GM23338 (cell line): ENCODE measurements around the gene RXFP4. TPM values are rescaled to one million over a fixed set of nuclear protein-coding genes. Genes with fewer than 3 reads are reported as not detected.

Experiments used
- ATAC-seq: fragments of 200-7000 bp; cut with Tn5 transposase; 3 replicates; pipeline ENCODE4 v1.9.1; 2020
- DNase-seq: peaks from one replicate; pipeline ENCODE4 v3.0.0-alpha.2; 2015; ENCODE audit warnings: low spot score
- H2AFZ ChIP-seq: fragments of 200-600 bp; sonication (generic); 2 replicates; pipeline ENCODE4 v1.8.0; 2016; ENCODE audit warnings: antibody characterized with exemption, mild to moderate bottlenecking, moderate library complexity
- H3F3A ChIP-seq: fragments of 200-600 bp; sonication (generic); replicated peaks from 2 replicates; pipeline ENCODE4 v1.8.0; 2017; ENCODE audit warnings: antibody characterized with exemption, mixed run types, low read depth
- H3K27ac ChIP-seq: fragments of 200-600 bp; sonication (generic); 2 replicates; pipeline ENCODE4 v1.6.1; 2016; ENCODE audit warnings: low read depth
- H3K27me3 ChIP-seq: fragments of 200-600 bp; sonication (generic); 2 replicates; pipeline ENCODE4 v1.8.0; 2016; ENCODE audit warnings: mild to moderate bottlenecking, mixed run types, moderate library complexity; ENCODE audit not compliant: insufficient read depth
- H3K36me3 ChIP-seq: fragments of 200-600 bp; sonication (generic); 2 replicates; pipeline ENCODE4 v1.8.0; 2016; ENCODE audit warnings: mild to moderate bottlenecking; ENCODE audit not compliant: insufficient read depth
- H3K4me1 ChIP-seq: fragments of 200-600 bp; sonication (generic); 2 replicates; pipeline ENCODE4 v1.8.0; 2016; ENCODE audit warnings: mild to moderate bottlenecking, moderate library complexity; ENCODE audit not compliant: insufficient read depth
- H3K4me2 ChIP-seq: fragments of 200-600 bp; sonication (generic); 2 replicates; pipeline ENCODE4 v1.7.1; 2017; ENCODE audit warnings: mixed run types
- H3K4me3 ChIP-seq: fragments of 200-600 bp; sonication (generic); 2 replicates; pipeline ENCODE4 v1.6.1; 2016; ENCODE audit warnings: mixed run types
- H3K79me2 ChIP-seq: fragments of 200-600 bp; sonication (generic); replicated peaks from 2 replicates; pipeline ENCODE4 v1.8.0; 2017; ENCODE audit warnings: mild to moderate bottlenecking; ENCODE audit not compliant: insufficient read depth
- H3K9me2 ChIP-seq: fragments of 200-600 bp; sonication (generic); 2 replicates; pipeline ENCODE4 v1.8.0; 2017; ENCODE audit not compliant: insufficient read depth
- H4K20me1 ChIP-seq: fragments of 200-600 bp; sonication (generic); replicated peaks from 2 replicates; pipeline ENCODE4 v1.8.0; 2017; ENCODE audit warnings: mild to moderate bottlenecking; ENCODE audit not compliant: insufficient read depth
- H3K27ac Mint-ChIP-seq: 2 replicates; pipeline ENCODE4 v1.8.0; 2020; ENCODE audit warnings: inconsistent platforms, mild to moderate bottlenecking, moderate library complexity, mixed read lengths
- H3K27me3 Mint-ChIP-seq: 3 replicates; pipeline ENCODE4 v1.8.0; 2022; ENCODE audit warnings: low read depth, mild to moderate bottlenecking, moderate library complexity, mixed read lengths, inconsistent platforms; ENCODE audit not compliant: insufficient read depth, poor library complexity
- H3K36me3 Mint-ChIP-seq: 3 replicates; pipeline ENCODE4 v1.8.0; 2021; ENCODE audit warnings: low read depth, mild to moderate bottlenecking, inconsistent platforms, moderate library complexity, mixed read lengths
- H3K4me1 Mint-ChIP-seq: 3 replicates; pipeline ENCODE4 v1.8.0; 2020; ENCODE audit warnings: mild to moderate bottlenecking, inconsistent platforms, mixed read lengths
- H3K4me3 Mint-ChIP-seq: 3 replicates; pipeline ENCODE4 v1.8.0; 2021; ENCODE audit warnings: moderate library complexity, mild to moderate bottlenecking, inconsistent platforms, mixed read lengths
- H3K9me3 Mint-ChIP-seq: 3 replicates; pipeline ENCODE4 v1.8.0; 2020; ENCODE audit warnings: moderate library complexity, mild to moderate bottlenecking, inconsistent platforms, mixed read lengths
- JUNB ChIP-seq: IDR thresholded peaks from one replicate; pipeline ENCODE4 v1.6.1; 2016; ENCODE audit warnings: antibody characterized with exemption; ENCODE audit not compliant: unreplicated experiment
- NANOG ChIP-seq: IDR thresholded peaks from 2 replicates; pipeline ENCODE4 v1.6.1; 2016; ENCODE audit warnings: antibody characterized with exemption, borderline replicate concordance
- POLR2AphosphoS5 ChIP-seq: IDR thresholded peaks from 2 replicates; pipeline ENCODE4 v1.6.1; 2016; ENCODE audit warnings: antibody characterized with exemption, low read depth
- ZNF114 ChIP-seq: fragments of 250-450 bp; sonication (Bioruptor Pico); IDR thresholded peaks from 2 replicates; pipeline ENCODE4 v1.5.0; 2020; ENCODE audit warnings: mild to moderate bottlenecking, moderate library complexity
- polyA plus RNA-seq: library from polyadenylated mRNA; unstranded; fragments of >200 nt; fragmentation: Nextera tagmentation; extraction: Ambion mirVana; gene quantifications from 2 replicates; pipeline ENCODE4 v1.2.1, GENCODE V29; 2016
- total RNA-seq: library from RNA; depleted of rRNA; stranded (reverse); fragments of >200 nt; shearing (Covaris generic); gene quantifications from 2 replicates; pipeline ENCODE4 v1.2.3, GENCODE V29; 2014
- TF ChIP-seq, protein P1 (sequence below): IDR thresholded peaks from 2 replicates; pipeline ENCODE4 v1.6.1; 2016; ENCODE audit warnings: antibody characterized with exemption
- TF ChIP-seq, protein P2 (sequence below), 2 experiments: fragments of 200-600 bp in 1 of 2; sonication (generic) in 1 of 2; conservative IDR thresholded peaks; 2 replicates each; pipeline versions ENCODE4 v1.5.1 to v1.6.1; 2016 to 2017; ENCODE audit warnings: antibody characterized with exemption in 2 of 2, low read depth in 2 of 2, mild to moderate bottlenecking in 2 of 2, moderate library complexity in 1 of 2
- TF ChIP-seq, protein P3 (sequence below): fragments of 250-450 bp; sonication (Bioruptor Pico); IDR thresholded peaks from 2 replicates; pipeline ENCODE4 v1.5.0; 2020; ENCODE audit warnings: mild to moderate bottlenecking, moderate library complexity

Gene RXFP4
- total and polyA plus RNA-seq, 2 experiments from 2014 or later, result not detected

DNA sequence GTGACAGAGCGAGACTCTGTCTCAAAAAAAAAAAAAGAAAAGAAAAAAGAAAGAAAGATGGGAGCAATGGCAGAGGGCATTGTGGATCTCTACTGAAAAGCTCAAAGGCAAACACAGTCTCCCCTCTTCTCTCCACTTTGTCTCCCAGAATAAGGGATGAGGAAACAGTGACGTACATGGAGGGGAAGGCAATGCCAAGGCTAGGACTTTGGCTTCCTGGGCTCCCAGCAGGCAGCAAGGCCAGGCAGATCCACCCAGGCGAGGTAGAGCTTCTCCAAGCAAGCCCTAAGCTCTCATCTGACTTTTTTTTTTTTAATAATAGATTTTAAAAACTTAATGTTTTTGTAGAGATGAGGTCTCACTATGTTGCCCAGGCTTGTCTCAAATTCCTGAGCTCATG is 32.3 kb downstream of the RXFP4 start:
- no peak for ATAC-seq
- Histone ChIP-seq H3K27ac (no peak overlapping the region), H2AFZ (no peak overlapping the region), H3K79me2 (peaks cover 90% of the 10 kb centered on the region), H3K36me3 (no peaks in the 10 kb centered on the region), H3F3A (0 out of 2 replicates have a peak, but pooled peaks cover 11% of the 10 kb centered on the region), H3K9me2 (no peaks in the 10 kb centered on the region), H3K4me2 (no peak overlapping the region), H3K4me1 (peaks cover 65% of the 10 kb centered on the region), H4K20me1 (peaks cover 61% of the 10 kb centered on the region), H3K27me3 (no peaks in the 10 kb centered on the region), H3K4me3 (no peak overlapping the region)
- H3K4me3 Mint-ChIP-seq, result no peak overlapping the region
- no peaks in the 10 kb centered on the region for H3K9me3 Mint-ChIP-seq
- H3K4me1 Mint-ChIP-seq, result peaks cover 76% of the 10 kb centered on the region
- TF ChIP-seq, protein P1, sequence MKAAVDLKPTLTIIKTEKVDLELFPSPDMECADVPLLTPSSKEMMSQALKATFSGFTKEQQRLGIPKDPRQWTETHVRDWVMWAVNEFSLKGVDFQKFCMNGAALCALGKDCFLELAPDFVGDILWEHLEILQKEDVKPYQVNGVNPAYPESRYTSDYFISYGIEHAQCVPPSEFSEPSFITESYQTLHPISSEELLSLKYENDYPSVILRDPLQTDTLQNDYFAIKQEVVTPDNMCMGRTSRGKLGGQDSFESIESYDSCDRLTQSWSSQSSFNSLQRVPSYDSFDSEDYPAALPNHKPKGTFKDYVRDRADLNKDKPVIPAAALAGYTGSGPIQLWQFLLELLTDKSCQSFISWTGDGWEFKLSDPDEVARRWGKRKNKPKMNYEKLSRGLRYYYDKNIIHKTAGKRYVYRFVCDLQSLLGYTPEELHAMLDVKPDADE, result no peak
- TF ChIP-seq ZNF114 (CRISPR knock-in tag) (no peak), POLR2AphosphoS5 (no peak), JUNB (no peak), NANOG (no peak)
- TF ChIP-seq, protein P2, sequence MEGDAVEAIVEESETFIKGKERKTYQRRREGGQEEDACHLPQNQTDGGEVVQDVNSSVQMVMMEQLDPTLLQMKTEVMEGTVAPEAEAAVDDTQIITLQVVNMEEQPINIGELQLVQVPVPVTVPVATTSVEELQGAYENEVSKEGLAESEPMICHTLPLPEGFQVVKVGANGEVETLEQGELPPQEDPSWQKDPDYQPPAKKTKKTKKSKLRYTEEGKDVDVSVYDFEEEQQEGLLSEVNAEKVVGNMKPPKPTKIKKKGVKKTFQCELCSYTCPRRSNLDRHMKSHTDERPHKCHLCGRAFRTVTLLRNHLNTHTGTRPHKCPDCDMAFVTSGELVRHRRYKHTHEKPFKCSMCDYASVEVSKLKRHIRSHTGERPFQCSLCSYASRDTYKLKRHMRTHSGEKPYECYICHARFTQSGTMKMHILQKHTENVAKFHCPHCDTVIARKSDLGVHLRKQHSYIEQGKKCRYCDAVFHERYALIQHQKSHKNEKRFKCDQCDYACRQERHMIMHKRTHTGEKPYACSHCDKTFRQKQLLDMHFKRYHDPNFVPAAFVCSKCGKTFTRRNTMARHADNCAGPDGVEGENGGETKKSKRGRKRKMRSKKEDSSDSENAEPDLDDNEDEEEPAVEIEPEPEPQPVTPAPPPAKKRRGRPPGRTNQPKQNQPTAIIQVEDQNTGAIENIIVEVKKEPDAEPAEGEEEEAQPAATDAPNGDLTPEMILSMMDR (conservative IDR thresholded peaks at IDR 0.05; ENCODE audit: low read depth in 2 of 2), result no peak
- TF ChIP-seq, protein P3, sequence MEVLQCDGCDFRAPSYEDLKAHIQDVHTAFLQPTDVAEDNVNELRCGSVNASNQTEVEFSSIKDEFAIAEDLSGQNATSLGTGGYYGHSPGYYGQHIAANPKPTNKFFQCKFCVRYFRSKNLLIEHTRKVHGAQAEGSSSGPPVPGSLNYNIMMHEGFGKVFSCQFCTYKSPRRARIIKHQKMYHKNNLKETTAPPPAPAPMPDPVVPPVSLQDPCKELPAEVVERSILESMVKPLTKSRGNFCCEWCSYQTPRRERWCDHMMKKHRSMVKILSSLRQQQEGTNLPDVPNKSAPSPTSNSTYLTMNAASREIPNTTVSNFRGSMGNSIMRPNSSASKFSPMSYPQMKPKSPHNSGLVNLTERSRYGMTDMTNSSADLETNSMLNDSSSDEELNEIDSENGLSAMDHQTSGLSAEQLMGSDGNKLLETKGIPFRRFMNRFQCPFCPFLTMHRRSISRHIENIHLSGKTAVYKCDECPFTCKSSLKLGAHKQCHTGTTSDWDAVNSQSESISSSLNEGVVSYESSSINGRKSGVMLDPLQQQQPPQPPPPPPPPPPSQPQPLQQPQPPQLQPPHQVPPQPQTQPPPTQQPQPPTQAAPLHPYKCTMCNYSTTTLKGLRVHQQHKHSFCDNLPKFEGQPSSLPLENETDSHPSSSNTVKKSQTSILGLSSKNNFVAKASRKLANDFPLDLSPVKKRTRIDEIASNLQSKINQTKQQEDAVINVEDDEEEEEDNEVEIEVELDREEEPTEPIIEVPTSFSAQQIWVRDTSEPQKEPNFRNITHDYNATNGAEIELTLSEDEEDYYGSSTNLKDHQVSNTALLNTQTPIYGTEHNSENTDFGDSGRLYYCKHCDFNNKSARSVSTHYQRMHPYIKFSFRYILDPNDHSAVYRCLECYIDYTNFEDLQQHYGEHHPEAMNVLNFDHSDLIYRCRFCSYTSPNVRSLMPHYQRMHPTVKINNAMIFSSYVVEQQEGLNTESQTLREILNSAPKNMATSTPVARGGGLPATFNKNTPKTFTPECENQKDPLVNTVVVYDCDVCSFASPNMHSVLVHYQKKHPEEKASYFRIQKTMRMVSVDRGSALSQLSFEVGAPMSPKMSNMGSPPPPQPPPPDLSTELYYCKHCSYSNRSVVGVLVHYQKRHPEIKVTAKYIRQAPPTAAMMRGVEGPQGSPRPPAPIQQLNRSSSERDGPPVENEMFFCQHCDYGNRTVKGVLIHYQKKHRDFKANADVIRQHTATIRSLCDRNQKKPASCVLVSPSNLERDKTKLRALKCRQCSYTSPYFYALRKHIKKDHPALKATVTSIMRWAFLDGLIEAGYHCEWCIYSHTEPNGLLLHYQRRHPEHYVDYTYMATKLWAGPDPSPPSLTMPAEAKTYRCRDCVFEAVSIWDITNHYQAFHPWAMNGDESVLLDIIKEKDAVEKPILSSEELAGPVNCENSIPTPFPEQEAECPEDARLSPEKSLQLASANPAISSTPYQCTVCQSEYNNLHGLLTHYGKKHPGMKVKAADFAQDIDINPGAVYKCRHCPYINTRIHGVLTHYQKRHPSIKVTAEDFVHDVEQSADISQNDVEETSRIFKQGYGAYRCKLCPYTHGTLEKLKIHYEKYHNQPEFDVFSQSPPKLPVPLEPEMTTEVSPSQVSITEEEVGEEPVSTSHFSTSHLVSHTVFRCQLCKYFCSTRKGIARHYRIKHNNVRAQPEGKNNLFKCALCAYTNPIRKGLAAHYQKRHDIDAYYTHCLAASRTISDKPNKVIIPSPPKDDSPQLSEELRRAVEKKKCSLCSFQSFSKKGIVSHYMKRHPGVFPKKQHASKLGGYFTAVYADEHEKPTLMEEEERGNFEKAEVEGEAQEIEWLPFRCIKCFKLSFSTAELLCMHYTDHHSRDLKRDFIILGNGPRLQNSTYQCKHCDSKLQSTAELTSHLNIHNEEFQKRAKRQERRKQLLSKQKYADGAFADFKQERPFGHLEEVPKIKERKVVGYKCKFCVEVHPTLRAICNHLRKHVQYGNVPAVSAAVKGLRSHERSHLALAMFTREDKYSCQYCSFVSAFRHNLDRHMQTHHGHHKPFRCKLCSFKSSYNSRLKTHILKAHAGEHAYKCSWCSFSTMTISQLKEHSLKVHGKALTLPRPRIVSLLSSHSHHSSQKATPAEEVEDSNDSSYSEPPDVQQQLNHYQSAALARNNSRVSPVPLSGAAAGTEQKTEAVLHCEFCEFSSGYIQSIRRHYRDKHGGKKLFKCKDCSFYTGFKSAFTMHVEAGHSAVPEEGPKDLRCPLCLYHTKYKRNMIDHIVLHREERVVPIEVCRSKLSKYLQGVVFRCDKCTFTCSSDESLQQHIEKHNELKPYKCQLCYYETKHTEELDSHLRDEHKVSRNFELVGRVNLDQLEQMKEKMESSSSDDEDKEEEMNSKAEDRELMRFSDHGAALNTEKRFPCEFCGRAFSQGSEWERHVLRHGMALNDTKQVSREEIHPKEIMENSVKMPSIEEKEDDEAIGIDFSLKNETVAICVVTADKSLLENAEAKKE (CRISPR knock-in tag), result no peak
- H3K27ac Mint-ChIP-seq, result no peak overlapping the region
- DNase-seq, result no peak
- peaks cover 16% of the 10 kb centered on the region for H3K36me3 Mint-ChIP-seq
- peaks cover 27% of the 10 kb centered on the region for H3K27me3 Mint-ChIP-seq
